ENCODE data around the gene SMIM41. TPM values are rescaled to one million over a fixed set of nuclear protein-coding genes. Genes with fewer than 3 reads are reported as not detected.

SMIM41 gene
- total RNA-seq, 1 donor, result 0.43 TPM

DNA sequence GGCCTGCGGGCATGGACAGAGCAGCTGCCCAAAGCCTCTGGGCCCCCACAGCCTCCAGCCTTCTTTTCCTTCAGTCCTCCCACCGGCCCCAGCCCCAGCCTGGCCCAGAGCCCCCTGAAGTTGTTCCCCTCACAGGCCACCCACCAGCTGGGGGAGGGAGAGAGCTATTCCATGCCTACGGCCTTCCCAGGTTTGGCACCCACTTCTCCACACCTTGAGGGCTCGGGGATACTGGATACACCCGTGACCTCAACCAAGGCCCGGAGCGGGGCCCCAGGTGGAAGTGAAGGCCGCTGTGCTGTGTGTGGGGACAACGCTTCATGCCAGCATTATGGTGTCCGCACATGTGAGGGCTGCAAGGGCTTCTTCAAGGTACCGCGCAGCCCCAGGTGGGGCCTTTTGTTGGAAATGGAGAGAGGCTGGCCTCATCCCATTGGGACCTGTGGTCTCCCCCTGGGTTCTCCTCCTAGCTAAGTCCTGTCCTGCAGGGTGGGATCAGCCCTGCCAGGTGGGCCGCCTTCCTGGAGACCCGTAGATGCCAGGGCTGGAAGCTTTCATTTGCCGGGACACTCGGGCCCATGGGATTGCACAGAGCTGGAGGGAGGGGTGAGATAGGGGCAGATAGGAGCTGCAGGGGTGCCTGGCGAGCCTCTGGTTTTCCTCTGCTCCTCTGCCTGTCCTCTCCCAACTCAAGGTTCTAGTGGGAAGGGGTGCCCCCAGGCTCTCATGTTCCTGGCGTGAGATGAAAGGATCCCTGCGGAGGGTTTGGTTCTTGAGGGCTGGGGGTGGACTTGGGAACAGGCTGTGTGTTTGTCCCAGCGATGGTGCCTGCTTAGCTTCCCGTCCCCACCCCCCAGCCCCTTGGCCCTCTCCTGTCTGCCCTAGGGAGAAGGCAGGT lies 24.4 kb upstream of the SMIM41 start:
- no peak for DNase-seq (ENCODE audit: low read depth)
- no peak for TF ChIP-seq CTCF (IDR thresholded peaks at IDR 0.05; ENCODE audit: insufficient read depth, low read depth, low read length)
- H3K4me3 ChIP-seq (ENCODE audit: low read depth, low read length), result no peak overlapping the region

- peak; percentile 45 for DNase-seq (ENCODE audit: low read depth)
- H3K4me3 ChIP-seq (ENCODE audit: low read depth, low read length), result no peak overlapping the region
- no peak for TF ChIP-seq CTCF (IDR thresholded peaks at IDR 0.05; ENCODE audit: insufficient read depth, low read depth, low read length)
Measured at GRCh38 chr12:52055731-52056711, 23.5 kb upstream of the SMIM41 start.

DNA sequence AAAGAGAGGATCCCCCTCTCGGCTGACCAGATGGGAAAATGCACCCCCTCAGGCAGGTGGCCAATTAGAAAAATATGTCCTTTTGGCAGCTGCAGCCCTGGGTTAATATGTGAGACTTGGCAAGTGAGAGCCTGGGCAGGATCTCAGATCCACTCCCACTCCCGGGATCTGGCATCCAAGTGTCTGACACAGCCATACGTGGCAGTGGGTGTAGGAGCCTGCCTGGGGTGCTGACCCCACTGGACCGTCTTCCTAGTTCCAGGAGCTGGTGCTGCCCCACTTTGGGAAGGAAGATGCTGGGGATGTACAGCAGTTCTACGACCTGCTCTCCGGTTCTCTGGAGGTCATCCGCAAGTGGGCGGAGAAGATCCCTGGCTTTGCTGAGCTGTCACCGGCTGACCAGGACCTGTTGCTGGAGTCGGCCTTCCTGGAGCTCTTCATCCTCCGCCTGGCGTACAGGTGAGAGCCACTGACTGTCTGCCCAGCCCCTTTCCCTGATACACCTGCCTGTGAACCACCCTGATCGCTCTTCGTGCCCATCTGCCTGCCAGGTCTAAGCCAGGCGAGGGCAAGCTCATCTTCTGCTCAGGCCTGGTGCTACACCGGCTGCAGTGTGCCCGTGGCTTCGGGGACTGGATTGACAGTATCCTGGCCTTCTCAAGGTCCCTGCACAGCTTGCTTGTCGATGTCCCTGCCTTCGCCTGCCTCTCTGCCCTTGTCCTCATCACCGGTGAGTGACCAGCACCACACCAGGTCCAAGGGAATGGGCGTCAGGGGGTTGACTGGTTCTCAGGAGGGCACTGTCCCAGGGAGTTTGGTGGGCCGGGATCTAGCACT lies 22.5 kb upstream of the SMIM41 start:
- DNase-seq (ENCODE audit: low read depth), result peak; percentile 48
- no peak for TF ChIP-seq CTCF (IDR thresholded peaks at IDR 0.05; ENCODE audit: insufficient read depth, low read depth, low read length)
- no peak overlapping the region for H3K4me3 ChIP-seq (ENCODE audit: low read depth, low read length)

GRCh38 chr12:52057638-52058576 lies 21.6 kb upstream of the SMIM41 start:
- no peak overlapping the region for H3K4me3 ChIP-seq (ENCODE audit: low read depth, low read length)
- TF ChIP-seq CTCF (IDR thresholded peaks at IDR 0.05; ENCODE audit: insufficient read depth, low read depth, low read length), result no peak
- DNase-seq (ENCODE audit: low read depth), result peak; percentile 20

DNA sequence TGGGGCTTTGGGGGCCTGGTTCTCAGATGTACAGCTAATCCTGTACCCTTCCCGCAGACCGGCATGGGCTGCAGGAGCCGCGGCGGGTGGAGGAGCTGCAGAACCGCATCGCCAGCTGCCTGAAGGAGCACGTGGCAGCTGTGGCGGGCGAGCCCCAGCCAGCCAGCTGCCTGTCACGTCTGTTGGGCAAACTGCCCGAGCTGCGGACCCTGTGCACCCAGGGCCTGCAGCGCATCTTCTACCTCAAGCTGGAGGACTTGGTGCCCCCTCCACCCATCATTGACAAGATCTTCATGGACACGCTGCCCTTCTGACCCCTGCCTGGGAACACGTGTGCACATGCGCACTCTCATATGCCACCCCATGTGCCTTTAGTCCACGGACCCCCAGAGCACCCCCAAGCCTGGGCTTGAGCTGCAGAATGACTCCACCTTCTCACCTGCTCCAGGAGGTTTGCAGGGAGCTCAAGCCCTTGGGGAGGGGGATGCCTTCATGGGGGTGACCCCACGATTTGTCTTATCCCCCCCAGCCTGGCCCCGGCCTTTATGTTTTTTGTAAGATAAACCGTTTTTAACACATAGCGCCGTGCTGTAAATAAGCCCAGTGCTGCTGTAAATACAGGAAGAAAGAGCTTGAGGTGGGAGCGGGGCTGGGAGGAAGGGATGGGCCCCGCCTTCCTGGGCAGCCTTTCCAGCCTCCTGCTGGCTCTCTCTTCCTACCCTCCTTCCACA lies 20.7 kb upstream of the SMIM41 start:
- no peak for TF ChIP-seq CTCF (IDR thresholded peaks at IDR 0.05; ENCODE audit: insufficient read depth, low read depth, low read length)
- peak; percentile 52 for DNase-seq (ENCODE audit: low read depth)
- no peak overlapping the region for H3K4me3 ChIP-seq (ENCODE audit: low read depth, low read length)

Data from fibroblast of villous mesenchyme (primary cell).